Activated T-helper 2 cell treated with anti-CD3 and anti-CD28 coated beads, Interferon-gamma antibody, Interleukin-2, Interleukin-4, amounts not matched to agents 10 μg/mL and 5 μg/mL and 100 μg/mL, durations not matched to agents 14 hours and 24 hours and 36 hours (primary cell): Measurements from ENCODE around the gene PTPRU. TPM values are rescaled to one million over a fixed set of nuclear protein-coding genes. Genes with fewer than 3 reads are reported as not detected.

Experiments used
- DNase-seq: peaks from one replicate; pipeline ENCODE4 v3.0.0; 2021; ENCODE audit warnings: low spot score
- H3K27ac Mint-ChIP-seq: one replicate; pipeline ENCODE4 v1.8.0; 2021; ENCODE audit warnings: mixed read lengths
- H3K27me3 Mint-ChIP-seq: one replicate; pipeline ENCODE4 v1.8.0; 2021; ENCODE audit warnings: low read depth, mixed read lengths
- H3K36me3 Mint-ChIP-seq: one replicate; pipeline ENCODE4 v1.8.0; 2021; ENCODE audit warnings: low read depth, mixed read lengths
- H3K4me1 Mint-ChIP-seq: one replicate; pipeline ENCODE4 v1.8.0; 2021; ENCODE audit warnings: low read depth, mixed read lengths
- H3K4me3 Mint-ChIP-seq: one replicate; pipeline ENCODE4 v1.8.0; 2021; ENCODE audit warnings: low read depth, mild to moderate bottlenecking, moderate library complexity, mixed read lengths
- H3K9me3 Mint-ChIP-seq: one replicate; pipeline ENCODE4 v1.8.0; 2021; ENCODE audit warnings: mixed read lengths
- intact Hi-C: fragments of 100-400 bp; cut with micrococcal nuclease; formaldehyde crosslinking; loops from one replicate; pipeline ENCODE4 v1.15.1; 2023
- total RNA-seq: library from RNA; stranded (reverse); gene quantifications from 2 replicates; pipeline ENCODE4 v1.2.3, GENCODE V29; 2022

PTPRU gene
- total RNA-seq, 1 donor from 2014 or later = 0.30 TPM

DNA sequence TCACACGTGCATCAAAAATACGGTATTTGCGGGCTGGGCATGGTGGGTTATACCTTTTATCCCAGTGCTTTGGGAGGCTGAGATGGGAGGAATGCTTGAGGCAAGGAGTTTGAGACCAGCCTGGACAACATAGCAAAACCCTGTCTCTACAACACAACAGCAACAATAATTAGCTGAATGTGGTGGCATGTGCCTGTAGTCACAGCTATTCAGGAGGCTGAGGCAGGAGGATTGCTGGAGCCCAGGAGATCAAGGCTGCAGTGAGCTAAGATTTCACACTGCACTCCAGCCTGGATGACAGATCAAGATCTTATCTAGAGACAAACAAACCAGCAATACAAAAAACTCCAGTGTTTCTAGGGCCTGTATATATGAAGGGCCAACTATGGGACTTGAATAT lies 30.6 kb downstream of the PTPRU start:
- Mint-ChIP-seq H3K27me3 (peaks cover 41% of the 10 kb centered on the region), H3K36me3 (no peaks in the 10 kb centered on the region), H3K4me3 (no peak overlapping the region)

DNA sequence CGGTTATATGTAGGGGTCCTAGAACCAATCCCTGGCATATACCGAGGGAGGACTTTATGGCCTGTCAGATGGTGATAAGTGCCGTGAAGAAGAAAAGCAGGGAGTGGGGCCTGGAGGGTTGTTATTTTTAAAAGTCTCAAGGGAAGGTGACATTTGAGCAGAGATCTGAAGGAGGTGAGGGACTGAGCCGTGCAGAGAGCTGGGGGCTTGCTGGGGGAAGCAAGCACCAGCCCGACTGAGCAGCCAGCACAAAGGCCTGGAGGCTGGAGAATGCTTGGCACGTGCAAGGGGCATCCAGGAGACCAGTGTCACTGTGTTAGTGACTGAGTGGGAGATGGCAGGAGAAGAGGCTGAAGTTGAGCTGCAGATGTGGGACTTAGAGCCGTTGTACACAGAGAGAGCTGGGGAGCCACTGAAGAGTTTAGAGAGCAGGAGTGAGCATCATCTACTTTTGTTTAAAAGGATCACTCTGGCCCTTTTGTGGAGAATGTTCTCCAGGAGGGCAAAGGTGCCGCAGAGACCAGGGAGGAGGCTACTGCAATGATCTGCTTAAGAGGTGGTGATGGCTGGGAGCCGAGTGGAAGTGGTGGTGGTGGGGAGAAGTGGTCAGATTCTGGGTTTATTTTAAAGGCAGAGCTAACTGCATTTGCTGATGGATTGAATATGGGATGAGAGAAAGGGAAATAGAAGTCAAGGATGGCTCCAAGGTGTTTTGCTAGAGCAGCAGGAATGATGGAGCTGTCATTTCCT lies 31.2 kb downstream of the PTPRU start:
- no peak for DNase-seq
- no peaks in the 10 kb centered on the region for H3K36me3 Mint-ChIP-seq
- peaks cover 39% of the 10 kb centered on the region for H3K27me3 Mint-ChIP-seq
- no peak overlapping the region for H3K27ac Mint-ChIP-seq
- H3K9me3 Mint-ChIP-seq = no peaks in the 10 kb centered on the region
- no peaks in the 10 kb centered on the region for H3K4me1 Mint-ChIP-seq
- intact Hi-C loops = no loop called here
- no peak overlapping the region for H3K4me3 Mint-ChIP-seq

More for the DNA sequence above, 30.6 kb downstream of the PTPRU start:
- Mint-ChIP-seq H3K9me3 (no peaks in the 10 kb centered on the region), H3K27ac (no peak overlapping the region), H3K4me1 (no peaks in the 10 kb centered on the region)
- DNase-seq = no peak
- intact Hi-C loops = no loop called here

DNA sequence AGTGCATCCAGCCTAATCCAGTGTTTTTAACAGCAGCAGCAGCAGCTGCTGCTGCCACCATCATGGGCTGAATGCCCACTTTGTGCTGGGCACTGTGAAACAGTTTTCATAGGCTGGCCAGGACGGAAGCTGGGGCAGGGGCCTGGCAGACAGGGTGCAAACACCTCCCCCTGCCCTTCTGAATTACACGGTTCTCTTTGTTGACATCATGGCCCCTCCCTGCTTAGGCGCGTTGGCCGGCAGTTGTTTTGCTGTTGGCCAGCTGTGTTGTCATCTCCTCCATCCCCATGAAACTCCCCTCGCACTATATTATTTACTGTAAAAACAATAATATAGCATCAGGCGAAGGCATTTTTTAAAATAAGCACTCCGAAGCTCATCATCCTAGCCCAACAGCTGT lies 33.1 kb downstream of the PTPRU start:
- Mint-ChIP-seq H3K9me3 (no peaks in the 10 kb centered on the region), H3K4me3 (no peak overlapping the region), H3K27ac (no peak overlapping the region), H3K4me1 (no peaks in the 10 kb centered on the region), H3K36me3 (no peaks in the 10 kb centered on the region), H3K27me3 (peaks cover 35% of the 10 kb centered on the region)
- intact Hi-C loops = no loop called here
- no peak for DNase-seq

DNA sequence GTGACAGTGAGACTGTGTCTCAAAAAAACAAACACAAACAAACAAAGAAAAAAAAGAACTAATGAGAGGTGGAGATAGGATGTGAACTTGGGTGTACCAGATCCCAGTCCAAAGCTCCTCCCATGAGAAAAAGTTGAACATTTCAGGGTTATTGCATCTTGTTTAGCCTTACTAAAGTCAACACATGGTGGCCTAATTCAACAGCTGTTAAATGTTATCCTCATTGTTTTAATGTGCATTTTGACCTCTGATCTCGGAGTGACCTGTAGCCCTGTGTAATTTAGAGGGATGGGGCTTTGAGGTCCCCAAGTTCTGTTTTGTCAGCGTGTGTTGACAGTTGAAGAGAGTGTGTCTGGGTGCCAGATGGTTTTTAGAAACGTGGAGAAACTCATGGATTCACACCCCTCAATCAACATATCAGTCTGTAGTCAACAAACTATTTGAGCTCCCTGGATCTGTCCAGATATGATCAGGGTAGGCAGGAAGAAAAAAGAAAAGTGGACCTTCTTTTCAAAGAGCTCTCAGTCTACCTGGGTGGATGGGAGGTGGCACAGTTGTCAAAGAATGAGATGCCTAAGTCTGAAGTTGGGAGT lies 34.7 kb downstream of the PTPRU start:
- H3K4me1 Mint-ChIP-seq = no peaks in the 10 kb centered on the region
- peaks cover 35% of the 10 kb centered on the region for H3K27me3 Mint-ChIP-seq
- intact Hi-C loops = no loop called here
- H3K4me3 Mint-ChIP-seq = no peak overlapping the region
- no peak overlapping the region for H3K27ac Mint-ChIP-seq
- DNase-seq = no peak
- H3K9me3 Mint-ChIP-seq = no peaks in the 10 kb centered on the region
- H3K36me3 Mint-ChIP-seq = no peaks in the 10 kb centered on the region

DNA sequence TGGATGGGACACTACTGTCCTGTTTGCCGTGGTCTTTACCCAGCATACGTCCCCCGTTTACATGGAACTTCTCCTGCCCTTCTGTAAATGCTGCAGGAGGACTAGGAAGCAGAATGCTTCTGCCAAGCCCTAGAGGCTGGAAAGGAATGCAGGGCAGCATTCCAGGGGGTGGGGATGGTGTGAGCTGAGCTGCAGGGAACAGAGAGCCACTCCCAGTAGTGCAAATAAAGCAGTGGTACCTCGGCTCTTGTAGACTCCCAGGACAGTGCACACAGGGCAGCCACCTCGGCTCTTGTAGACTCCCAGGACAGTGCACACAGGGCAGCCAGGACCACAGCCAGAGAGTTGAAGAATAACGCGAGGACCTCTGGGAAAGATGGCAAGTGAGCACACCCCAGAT lies 35.4 kb downstream of the PTPRU start:
- H3K9me3 Mint-ChIP-seq = no peaks in the 10 kb centered on the region
- intact Hi-C loops = no loop called here
- H3K27me3 Mint-ChIP-seq = peaks cover 31% of the 10 kb centered on the region
- H3K36me3 Mint-ChIP-seq = no peaks in the 10 kb centered on the region
- no peak overlapping the region for H3K27ac Mint-ChIP-seq
- H3K4me3 Mint-ChIP-seq = no peak overlapping the region
- no peak for DNase-seq
- no peaks in the 10 kb centered on the region for H3K4me1 Mint-ChIP-seq

DNA sequence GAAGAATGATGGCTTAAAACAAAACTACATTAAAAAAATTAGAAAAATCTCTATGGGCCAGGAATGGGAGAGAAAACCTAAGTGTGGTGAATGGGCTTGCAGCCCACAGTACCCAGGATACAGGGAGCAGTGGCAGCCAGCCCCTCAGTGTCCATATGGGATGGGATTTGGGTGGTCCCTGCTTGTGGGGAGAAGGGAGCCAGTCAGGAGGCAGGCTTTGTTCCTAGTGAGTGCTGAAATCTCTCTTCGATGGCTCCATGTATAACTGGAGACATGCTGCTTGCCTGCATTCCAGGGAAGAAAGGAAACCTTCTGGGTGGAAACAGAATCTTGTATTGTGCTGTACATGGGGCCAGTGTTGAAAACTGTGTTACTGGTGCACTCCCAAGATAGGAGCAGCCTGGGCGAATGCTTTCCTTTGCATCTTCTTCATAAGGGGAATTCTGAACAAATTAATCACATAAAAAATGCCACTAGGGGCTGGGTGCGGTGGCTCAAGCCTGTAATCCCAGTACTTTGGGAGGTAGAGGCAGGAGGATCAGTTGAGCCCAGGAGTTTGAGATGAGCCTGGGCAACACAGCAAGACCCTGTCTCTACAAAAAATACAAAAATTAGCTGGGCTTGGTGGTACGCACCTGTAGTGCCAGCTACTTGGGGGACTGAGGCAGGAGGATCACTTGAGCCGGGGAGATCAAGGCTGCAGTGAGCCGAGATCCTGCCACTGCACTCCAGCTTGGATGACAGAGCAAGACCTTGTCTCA lies 36.0 kb downstream of the PTPRU start:
- no peaks in the 10 kb centered on the region for H3K36me3 Mint-ChIP-seq
- H3K4me1 Mint-ChIP-seq = no peaks in the 10 kb centered on the region
- no peaks in the 10 kb centered on the region for H3K9me3 Mint-ChIP-seq
- H3K27ac Mint-ChIP-seq = no peak overlapping the region
- no peak overlapping the region for H3K4me3 Mint-ChIP-seq
- peaks cover 28% of the 10 kb centered on the region for H3K27me3 Mint-ChIP-seq
- intact Hi-C loops = no loop called here
- no peak for DNase-seq

DNA sequence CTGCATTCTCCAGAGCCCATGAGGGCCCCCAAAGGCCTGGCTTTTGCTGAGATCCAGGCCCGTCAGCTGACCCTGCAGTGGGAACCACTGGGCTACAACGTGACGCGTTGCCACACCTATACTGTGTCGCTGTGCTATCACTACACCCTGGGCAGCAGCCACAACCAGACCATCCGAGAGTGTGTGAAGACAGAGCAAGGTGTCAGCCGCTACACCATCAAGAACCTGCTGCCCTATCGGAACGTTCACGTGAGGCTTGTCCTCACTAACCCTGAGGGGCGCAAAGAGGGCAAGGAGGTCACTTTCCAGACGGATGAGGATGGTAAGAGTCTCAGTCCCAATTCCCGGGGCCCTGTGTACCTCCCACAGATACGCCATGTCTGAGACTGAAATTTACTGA lies 39.1 kb downstream of the PTPRU start:
- Mint-ChIP-seq H3K4me1 (no peaks in the 10 kb centered on the region), H3K9me3 (no peaks in the 10 kb centered on the region), H3K27me3 (peaks cover 10% of the 10 kb centered on the region), H3K36me3 (no peaks in the 10 kb centered on the region), H3K4me3 (no peak overlapping the region), H3K27ac (no peak overlapping the region)
- intact Hi-C loops = no loop called here
- no peak for DNase-seq

DNA sequence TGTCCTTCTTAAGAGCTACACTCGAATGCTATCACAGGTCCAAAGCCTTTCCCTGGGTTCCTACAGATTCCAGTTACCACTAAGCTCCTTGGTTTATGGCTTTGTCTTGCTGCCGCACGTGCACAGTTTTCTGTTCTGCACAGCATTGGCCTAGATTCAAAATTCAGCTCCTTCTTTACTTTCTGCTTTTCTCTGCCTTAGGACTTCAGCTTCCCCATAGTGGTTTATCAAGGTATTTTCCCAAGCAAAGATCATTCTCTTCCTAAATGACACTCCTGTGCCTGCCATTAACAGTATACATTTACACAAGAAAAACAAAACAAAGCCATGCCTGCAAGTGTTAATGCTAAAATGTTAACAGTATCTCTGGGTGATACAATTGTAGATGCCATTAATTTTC lies 41.8 kb downstream of the PTPRU start:
- Mint-ChIP-seq H3K36me3 (no peaks in the 10 kb centered on the region), H3K27ac (no peak overlapping the region), H3K4me1 (no peaks in the 10 kb centered on the region), H3K4me3 (no peak overlapping the region), H3K9me3 (no peaks in the 10 kb centered on the region), H3K27me3 (no peaks in the 10 kb centered on the region)
- no peak for DNase-seq
- intact Hi-C loops = no loop called here

DNA sequence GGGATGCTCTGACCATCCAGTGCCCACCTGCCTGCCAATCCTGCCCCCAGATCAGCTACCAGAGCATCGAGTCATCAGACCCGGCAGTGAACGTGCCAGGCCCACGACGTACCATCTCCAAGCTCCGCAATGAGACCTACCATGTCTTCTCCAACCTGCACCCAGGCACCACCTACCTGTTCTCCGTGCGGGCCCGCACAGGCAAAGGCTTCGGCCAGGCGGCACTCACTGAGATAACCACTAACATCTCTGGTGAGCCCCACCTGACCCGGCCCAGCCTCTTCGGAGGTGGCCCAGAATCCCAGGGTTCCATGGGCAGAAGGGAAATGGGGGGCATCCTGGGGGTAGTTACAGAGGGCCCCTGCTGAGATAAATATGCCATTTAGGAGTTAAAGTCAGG lies 43.1 kb downstream of the PTPRU start:
- Mint-ChIP-seq H3K27me3 (no peaks in the 10 kb centered on the region), H3K4me3 (no peak overlapping the region), H3K36me3 (no peaks in the 10 kb centered on the region), H3K4me1 (peaks cover 4% of the 10 kb centered on the region), H3K27ac (no peak overlapping the region), H3K9me3 (no peaks in the 10 kb centered on the region)
- no peak for DNase-seq
- intact Hi-C loops = no loop called here

DNA sequence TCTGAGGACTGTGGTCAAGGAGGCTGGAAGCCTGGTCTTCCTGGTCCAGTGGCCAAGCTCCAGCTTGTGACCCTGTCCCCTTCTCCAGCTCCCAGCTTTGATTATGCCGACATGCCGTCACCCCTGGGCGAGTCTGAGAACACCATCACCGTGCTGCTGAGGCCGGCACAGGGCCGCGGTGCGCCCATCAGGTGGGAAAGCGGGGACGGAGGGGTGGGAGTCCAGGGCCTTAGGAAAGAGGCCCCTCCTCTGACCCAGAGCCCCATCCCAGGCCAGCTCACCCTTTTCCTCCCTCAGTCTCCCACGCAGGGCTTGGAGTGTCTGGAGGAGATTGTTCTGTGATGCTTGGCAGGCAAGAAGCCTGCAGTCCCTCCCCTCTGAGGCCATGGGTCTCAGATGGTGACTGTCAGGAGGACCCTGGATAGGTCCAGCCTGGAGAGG lies 43.6 kb downstream of the PTPRU start:
- peaks cover 4% of the 10 kb centered on the region for H3K4me1 Mint-ChIP-seq
- H3K4me3 Mint-ChIP-seq = no peak overlapping the region
- H3K9me3 Mint-ChIP-seq = no peaks in the 10 kb centered on the region
- no peaks in the 10 kb centered on the region for H3K27me3 Mint-ChIP-seq
- DNase-seq = no peak
- no peaks in the 10 kb centered on the region for H3K36me3 Mint-ChIP-seq
- no peak overlapping the region for H3K27ac Mint-ChIP-seq
- intact Hi-C loops = no loop called here

DNA sequence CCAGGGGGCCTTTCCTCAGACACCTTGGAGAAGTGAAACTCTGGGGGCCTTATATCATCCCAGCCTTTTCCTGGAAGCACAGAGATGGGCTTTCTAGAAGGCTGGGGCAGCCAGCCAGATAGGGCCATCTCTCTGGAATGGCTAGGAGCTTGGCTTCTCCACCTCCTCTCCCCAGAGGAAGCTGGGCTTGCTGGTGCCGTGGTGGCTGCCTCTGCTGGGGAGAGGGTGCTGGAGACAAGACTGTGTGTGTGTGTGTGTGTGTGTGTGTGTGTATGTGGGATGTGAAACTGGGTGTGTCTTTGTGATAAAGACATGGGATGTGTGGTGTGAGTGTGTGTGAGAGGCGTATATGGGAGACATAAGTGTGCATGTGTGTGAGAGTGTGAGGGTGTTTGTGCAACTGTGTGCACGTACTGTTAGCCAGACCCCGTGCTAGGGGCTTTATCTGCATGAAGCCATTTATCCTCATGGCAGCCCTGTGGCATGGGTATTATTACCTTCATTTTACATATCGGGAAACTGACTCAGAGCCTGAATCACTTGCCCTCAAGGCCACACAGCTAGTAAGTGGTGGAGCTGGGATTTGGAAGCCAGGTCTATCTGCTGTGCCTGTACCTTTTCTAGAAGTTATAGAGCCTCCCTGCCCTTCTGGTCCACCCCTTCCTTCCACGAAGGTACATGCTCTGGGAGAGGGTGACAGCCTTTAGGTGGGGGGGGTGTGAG lies 44.2 kb downstream of the PTPRU start:
- Mint-ChIP-seq H3K27ac (no peak overlapping the region), H3K4me3 (no peak overlapping the region), H3K27me3 (no peaks in the 10 kb centered on the region), H3K36me3 (no peaks in the 10 kb centered on the region), H3K9me3 (no peaks in the 10 kb centered on the region), H3K4me1 (peaks cover 4% of the 10 kb centered on the region)
- no peak for DNase-seq
- intact Hi-C loops = no loop called here

DNA sequence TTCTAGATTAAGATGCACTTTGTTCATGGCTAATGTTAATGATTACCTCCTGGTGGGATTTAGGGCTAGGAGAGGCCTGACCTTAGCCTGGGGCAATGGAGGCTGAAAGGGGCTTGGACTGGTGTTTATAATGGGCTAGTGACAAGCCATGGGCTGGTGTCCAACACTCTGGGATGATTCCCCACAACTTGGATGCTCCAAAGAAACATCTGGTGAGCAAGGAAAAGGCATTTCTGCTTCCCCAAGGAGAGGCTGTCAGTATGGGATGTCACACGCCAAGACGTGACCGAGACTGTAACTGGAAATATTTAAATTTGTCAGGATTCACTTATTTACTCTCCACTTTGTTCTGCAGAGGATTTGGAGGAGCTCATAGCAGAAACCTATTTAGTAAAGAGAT lies 45.2 kb downstream of the PTPRU start:
- no peaks in the 10 kb centered on the region for H3K27me3 Mint-ChIP-seq
- H3K4me3 Mint-ChIP-seq = no peak overlapping the region
- peaks cover 4% of the 10 kb centered on the region for H3K4me1 Mint-ChIP-seq
- intact Hi-C loops = no loop called here
- H3K9me3 Mint-ChIP-seq = no peaks in the 10 kb centered on the region
- no peak overlapping the region for H3K27ac Mint-ChIP-seq
- no peak for DNase-seq
- H3K36me3 Mint-ChIP-seq = no peaks in the 10 kb centered on the region
